HG03575 (cell line): ENCODE data around the gene PPARGC1A.
A peak's percentile ranks its signal among the peaks of the same experiment; 100 is the strongest.

ENCODE experiments used
- ATAC-seq: cut with Tn5 transposase; IDR thresholded peaks from one replicate; pipeline ENCODE4 v1.9.1; 2021; ENCODE audit not compliant: unreplicated experiment, insufficient number of reproducible peaks, low FRiP score; ENCODE audit errors: extremely low read depth

PPARGC1A gene

DNA sequence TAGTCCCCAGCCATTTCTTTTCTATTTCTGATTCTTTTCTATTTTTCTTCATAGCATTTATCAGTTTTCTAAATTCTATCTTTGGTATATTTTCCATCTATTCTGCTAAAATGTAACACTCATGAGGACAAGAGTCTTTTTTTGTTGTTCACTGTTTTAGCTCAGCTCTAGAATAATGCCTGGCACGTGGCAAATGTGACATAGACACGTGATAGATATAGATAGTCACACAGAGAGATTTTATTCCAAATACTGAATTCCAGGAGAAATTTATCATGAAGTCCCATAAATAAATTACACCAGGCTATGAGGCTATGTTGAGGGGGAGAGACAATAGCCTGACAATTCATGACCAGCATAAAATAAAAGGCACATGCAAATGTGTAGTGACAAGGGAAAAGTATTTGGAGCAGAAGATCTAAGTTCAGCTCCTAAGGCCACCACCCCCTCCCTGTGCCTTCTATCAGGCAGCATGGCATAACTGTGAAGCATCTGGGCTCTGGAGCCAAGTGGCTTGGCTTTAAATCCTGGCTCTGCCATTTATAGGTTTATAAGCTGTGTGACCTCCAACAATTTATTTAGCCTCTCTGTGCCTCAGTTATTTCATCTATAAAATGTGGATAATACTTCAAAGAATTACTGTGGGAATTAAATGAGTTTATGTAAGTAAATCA is 25.7 kb upstream of the PPARGC1A start:
- no peak for ATAC-seq

DNA sequence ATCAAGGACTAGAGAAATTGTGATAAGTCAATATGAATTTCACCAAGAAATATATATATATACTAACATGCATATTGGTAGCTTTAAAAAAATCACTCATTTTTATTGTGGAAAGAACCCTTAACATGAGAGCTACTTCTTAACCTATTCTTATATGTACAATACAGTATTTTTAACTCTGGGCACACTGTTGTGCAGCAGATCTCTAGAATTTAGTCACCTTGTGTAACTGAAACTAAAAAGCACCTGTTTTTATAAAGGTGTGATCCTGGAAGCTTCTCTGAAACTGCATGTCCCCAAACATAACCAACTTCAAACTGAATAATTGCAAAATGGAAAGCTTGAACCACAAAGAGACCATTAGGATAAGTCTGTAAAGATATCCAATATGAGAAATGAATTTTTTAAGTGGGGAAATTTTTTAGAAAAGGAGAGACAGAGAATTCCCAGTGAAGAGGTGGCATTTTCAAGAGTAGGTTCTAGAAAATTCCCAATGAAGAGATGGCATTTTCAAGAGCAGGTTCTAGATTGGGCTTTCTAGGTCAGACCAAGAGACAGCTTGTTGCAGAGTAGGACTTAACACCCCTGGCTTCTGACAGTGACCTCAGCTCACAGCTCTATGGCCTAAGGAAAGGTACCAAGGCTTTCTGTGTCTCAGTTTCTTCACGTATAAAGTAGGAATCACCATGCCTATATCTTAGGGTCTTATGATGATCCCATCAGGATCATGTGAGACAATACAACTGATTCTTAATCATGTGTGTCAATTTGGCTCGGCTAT is 22.0 kb upstream of the PPARGC1A start:
- ATAC-seq: peak; percentile 72

DNA sequence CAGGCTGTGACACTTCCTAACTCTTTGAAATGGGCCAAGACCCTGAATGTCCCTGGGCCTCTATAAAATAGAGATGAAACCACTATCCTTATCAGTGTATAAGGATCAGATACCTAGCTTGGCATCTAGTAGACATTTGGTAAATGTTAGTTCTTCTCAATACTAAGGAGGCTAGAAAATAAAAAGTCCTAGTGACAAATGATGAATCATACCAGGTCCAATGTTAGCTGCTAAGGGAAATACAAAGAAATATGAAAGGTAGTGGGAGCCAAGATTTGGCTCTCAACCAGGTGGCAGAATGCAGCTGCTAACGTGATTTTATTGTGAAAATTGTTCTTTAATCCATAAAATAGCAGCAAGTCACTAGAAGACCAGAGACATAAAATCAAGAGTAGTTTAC is 19.8 kb upstream of the PPARGC1A start:
- ATAC-seq: no peak

- no peak for ATAC-seq
These were observed 17.0 kb upstream of the PPARGC1A start for GRCh38 chr4:23906839-23907238.

GRCh38 chr4:23904639-23905071 is 14.8 kb upstream of the PPARGC1A start:
- ATAC-seq: no peak

DNA sequence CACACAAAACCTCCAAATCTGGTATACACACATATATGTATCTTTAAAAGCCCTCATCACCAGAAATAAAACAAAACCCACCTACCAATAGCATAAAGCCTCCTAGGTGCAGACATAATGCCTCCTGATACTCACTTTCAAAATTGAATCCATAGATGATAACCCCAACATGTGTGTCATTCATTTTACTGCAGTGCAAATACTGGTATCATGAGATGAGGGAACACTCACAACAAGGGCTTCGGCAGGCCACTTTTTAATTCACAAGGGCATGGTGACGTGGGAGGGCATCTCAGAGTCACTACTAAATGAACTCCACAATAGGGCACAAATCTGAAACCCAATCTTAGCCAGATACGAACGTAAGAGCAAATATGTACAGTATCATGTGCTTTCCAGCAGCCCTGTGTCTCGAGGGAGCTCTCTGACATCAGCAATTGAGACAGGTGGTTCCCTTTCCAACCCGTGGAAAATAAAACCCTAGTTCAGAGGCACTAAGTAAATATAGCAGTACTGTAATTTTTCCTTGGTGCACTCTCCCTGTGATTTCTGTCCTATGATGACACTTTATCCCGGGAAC is 14.1 kb upstream of the PPARGC1A start:
- ATAC-seq: no peak

- no peak for ATAC-seq
These were observed 12.5 kb upstream of the PPARGC1A start for GRCh38 chr4:23902222-23902804.

DNA sequence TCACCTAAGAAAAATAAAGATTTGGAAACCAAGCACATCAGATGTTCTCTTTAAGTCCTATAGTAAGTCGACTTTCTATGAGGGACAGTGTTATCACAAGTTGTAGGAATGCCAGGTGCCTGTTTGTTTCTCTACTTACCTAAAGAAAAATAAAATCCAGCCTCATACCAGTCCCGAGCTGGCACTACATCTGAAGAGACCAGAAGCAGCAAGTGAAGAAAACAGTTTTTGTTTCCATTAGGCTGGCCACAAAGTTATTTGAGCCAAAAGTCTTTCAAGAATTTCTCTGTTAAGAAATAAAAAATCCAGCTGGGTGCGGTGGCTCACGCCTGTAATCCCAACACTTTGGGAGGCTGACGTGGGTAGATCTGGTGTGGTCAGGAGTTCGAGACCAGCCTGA is 10.8 kb upstream of the PPARGC1A start:
- ATAC-seq: no peak

- no peak for ATAC-seq
These were observed 9.7 kb upstream of the PPARGC1A start for GRCh38 chr4:23899565-23899964.

DNA sequence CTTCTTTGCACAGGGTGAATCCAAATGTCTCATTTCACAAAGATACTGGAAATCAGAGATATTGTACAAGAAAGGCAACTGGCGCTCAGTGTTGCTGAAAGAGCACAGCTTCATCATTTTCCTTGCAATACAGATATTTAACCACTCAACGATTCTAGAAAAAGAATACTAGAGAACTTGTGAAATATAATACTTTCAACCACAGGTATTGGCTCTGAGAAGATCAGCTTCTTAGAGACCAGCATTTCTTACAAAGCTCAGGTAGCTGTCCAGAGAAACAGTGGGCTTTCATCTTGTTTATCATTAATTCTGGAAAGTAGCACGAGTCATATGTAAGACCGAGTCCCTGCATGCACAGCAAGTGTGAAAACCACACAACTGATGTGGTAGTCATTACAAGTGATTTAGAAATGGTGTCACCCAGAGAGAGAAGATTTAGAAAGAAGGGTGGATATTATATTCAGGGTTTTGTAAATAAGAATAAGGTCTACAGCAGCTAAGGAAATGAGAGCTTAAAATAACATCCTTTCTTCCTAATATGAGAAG is 7.8 kb upstream of the PPARGC1A start:
- ATAC-seq: no peak

- no peak for ATAC-seq
These were observed 4.2 kb upstream of the PPARGC1A start for GRCh38 chr4:23894021-23894420.

DNA sequence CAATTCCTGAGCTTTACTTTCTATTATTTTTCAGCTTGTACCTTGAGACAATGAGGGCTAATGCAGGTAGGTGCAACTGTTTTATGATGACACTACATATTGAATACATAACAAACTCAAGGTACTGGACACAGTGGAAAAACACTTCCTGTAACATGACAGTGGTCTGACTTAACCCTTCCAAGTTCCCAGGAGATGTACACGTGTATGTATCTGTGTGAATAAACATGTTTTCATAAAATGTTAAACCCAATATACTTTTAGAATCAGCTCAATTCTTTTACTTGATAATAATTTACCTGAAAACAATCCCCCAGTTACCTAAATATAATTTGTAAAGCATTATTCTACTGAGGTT is 1.2 kb upstream of the PPARGC1A start:
- no peak for ATAC-seq

DNA sequence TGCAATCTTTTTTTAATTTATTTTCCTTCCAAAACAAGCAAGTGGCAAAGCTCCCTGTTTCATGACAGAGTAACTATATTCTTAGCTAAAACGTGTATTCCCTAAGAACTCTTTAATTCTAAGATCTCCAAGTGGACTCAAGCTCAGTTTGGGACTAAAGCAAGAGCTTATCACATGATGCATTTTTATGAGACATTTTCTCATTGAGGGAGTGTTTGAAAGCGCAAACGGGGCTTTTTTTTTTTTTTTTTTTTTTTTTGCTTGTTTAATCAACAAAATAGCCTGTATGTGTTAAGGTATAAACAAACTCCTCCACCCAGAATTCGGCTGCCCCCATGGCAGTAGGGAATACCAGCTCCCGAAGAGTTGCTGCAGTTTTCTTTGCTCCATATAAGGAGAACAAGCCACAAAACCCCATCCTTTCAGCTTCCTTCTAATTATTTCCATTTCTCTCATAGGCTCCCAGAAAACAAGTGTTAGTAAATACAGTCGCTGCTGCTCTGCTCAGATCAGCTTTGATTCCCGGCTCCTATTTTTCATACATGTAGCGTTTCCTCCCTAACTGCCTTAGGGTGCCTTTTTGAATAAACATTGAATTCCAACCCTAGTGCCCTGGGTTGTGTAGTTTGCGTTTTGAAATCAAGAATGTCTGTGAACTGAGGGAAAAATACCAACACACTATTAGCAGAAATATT is 669 bp upstream of the PPARGC1A start:
- no peak for ATAC-seq

DNA sequence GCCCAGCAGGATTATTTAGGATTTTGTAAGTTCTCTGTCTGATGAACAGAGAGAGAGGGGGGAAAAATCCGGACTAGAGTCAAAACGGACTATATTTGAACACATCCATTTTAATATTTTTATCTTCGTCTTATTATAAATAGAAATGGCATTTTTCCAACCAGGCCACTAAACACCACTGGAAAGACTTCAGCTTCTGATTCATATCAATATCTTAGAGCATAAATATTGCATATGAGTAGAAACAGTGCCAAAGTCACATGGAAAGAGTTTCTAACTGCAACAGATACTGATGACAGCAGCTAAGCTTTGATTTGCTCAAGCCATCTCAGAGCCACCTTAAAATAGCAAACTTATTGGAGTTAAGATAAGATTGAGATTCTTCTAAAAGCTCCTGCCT is 456 bp downstream of the PPARGC1A start:
- no peak for ATAC-seq

- no peak for ATAC-seq
These were observed 1.2 kb downstream of the PPARGC1A start for GRCh38 chr4:23888421-23889319.

DNA sequence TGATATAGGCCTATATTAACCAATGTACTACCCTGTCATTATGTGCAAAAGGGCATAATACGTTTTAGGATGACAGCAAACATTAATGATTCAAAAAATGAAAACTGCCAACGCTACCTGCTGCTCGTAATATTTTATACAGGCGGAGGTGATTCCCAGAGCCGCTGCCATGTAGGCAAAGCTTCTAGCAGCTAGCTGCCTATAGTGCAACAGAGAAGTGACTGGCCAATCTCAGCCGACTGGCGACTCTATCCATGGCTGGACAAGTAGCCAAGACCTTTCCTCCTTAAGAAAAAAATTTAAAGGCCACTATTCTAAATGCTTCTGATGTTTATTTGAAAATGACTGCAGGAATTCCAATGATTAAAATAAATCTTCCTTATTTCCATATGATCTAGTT is 1.9 kb downstream of the PPARGC1A start:
- no peak for ATAC-seq

- ATAC-seq: no peak
These were observed 2.7 kb downstream of the PPARGC1A start for GRCh38 chr4:23887173-23887572.

GRCh38 chr4:23885943-23886590 is 3.8 kb downstream of the PPARGC1A start:
- no peak for ATAC-seq
